ENCODE results near the gene NPC2. TPM values are rescaled to one million over a fixed set of nuclear protein-coding genes. Genes with fewer than 3 reads are reported as not detected.

The NPC2 gene
- total and polyA plus RNA-seq, 9 of the 15 experiments (the other 6 are each of a cell fraction or from before 2014, with no cell fraction given) = 16.6 to 74.1 (median 32.6) TPM

- peaks cover 0 to 35% of the 10 kb centered on the region in 2 experiments; a peak in 2 of 5 replicates for H3K27me3 ChIP-seq (ENCODE audit: control insufficient read depth in 2 of 2, insufficient read depth in 2 of 2, low read length in 2 of 2)
- CTCF ChIA-PET (ENCODE audit: low intra/inter-chr PET ratio) = no interaction called here
- no peak for FAIRE-seq
- no peak for TF ChIP-seq JUN (IDR thresholded peaks at IDR 0.05; ENCODE audit: borderline replicate concordance, low read depth, low read length)
- no peak for TF ChIP-seq JUN (CRISPR knock-in tag; IDR thresholded peaks at IDR 0.05; ENCODE audit: borderline replicate concordance)
- TF ChIP-seq FOXK2 (conservative IDR thresholded peaks at IDR 0.05 in 1 of 2, IDR thresholded peaks at IDR 0.05 in 1 of 2; ENCODE audit: low read depth in 2 of 2) = no peak
- no peak for TF ChIP-seq PCBP1 (IDR thresholded peaks at IDR 0.05; ENCODE audit: low read depth, low read length, poor library complexity, severe bottlenecking)
- no peak for TF ChIP-seq TAL1 (IDR thresholded peaks at IDR 0.05)
- TF ChIP-seq ZNF79 (CRISPR knock-in tag; IDR thresholded peaks at IDR 0.05; ENCODE audit: low read depth) = no peak
- TF ChIP-seq ZNF212 (CRISPR knock-in tag; IDR thresholded peaks at IDR 0.05) = no peak
- no peak for TF ChIP-seq MEIS2 (IDR thresholded peaks at IDR 0.05; ENCODE audit: partially characterized antibody)
- no peak for TF ChIP-seq FOS (IDR thresholded peaks at IDR 0.05; ENCODE audit: extremely low read depth, insufficient read length)
- TF ChIP-seq E2F5 (CRISPR knock-in tag; IDR thresholded peaks at IDR 0.05) = no peak
- TF ChIP-seq ZC3H11A (IDR thresholded peaks at IDR 0.05; ENCODE audit: low read depth, low read length) = no peak
- no peak for TF ChIP-seq ZFP1 (CRISPR knock-in tag; IDR thresholded peaks at IDR 0.05)
- TF ChIP-seq, protein P1, sequence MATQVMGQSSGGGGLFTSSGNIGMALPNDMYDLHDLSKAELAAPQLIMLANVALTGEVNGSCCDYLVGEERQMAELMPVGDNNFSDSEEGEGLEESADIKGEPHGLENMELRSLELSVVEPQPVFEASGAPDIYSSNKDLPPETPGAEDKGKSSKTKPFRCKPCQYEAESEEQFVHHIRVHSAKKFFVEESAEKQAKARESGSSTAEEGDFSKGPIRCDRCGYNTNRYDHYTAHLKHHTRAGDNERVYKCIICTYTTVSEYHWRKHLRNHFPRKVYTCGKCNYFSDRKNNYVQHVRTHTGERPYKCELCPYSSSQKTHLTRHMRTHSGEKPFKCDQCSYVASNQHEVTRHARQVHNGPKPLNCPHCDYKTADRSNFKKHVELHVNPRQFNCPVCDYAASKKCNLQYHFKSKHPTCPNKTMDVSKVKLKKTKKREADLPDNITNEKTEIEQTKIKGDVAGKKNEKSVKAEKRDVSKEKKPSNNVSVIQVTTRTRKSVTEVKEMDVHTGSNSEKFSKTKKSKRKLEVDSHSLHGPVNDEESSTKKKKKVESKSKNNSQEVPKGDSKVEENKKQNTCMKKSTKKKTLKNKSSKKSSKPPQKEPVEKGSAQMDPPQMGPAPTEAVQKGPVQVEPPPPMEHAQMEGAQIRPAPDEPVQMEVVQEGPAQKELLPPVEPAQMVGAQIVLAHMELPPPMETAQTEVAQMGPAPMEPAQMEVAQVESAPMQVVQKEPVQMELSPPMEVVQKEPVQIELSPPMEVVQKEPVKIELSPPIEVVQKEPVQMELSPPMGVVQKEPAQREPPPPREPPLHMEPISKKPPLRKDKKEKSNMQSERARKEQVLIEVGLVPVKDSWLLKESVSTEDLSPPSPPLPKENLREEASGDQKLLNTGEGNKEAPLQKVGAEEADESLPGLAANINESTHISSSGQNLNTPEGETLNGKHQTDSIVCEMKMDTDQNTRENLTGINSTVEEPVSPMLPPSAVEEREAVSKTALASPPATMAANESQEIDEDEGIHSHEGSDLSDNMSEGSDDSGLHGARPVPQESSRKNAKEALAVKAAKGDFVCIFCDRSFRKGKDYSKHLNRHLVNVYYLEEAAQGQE (IDR thresholded peaks at IDR 0.05; ENCODE audit: borderline replicate concordance) = peak; percentile 97
- TF ChIP-seq, protein P1 (CRISPR knock-in tag; IDR thresholded peaks at IDR 0.05; ENCODE audit: low read depth) = no peak
Observed at GRCh38 chr14:74531467-74531866, 38.4 kb upstream of the NPC2 start.

More at GRCh38 chr14:74531467-74531866, 38.4 kb upstream of the NPC2 start:
- POLR2A ChIA-PET = interaction anchor here (0.6 kb wide), 1 partner anchor 265 kb away, joined by 3 read pairs; no protein-coding TSS in a partner anchor
- ATAC-seq = peak; percentile 96
- H3K9me1 ChIP-seq (ENCODE audit: control insufficient read depth, insufficient read depth, low read length) = no peaks in the 10 kb centered on the region
- H4K20me1 ChIP-seq (replicated peaks; ENCODE audit: control insufficient read depth, insufficient read depth, low read length) = no peaks in the 10 kb centered on the region
- no peak overlapping the region for H3K4me3 ChIP-seq
- BruUV-seq (replicated peaks) = no TSS peak
- peaks cover 0 to 16% of the 10 kb centered on the region in 2 experiments; a peak in 3 of 5 replicates for H3K4me1 ChIP-seq (replicated peaks in 1 of 2; ENCODE audit: control insufficient read depth in 2 of 2, insufficient read depth in 2 of 2, low read length in 2 of 2)
- no peak overlapping the region for H3K27ac ChIP-seq (ENCODE audit: extremely low read depth, low read depth, low read length)
- H3K79me2 ChIP-seq (ENCODE audit: control insufficient read depth, insufficient read depth, low read length) = no peaks in the 10 kb centered on the region
- 15% methylated on average over 4 of the region's 5 CpGs for WGBS (ENCODE audit: insufficient coverage, low coverage, missing lambda C conversion rate)
- DNase-seq (ENCODE audit: extremely low read depth in 1 of 4, low spot score in 3 of 4) = peak; percentile 37 to 54 (median 43)
- intact Hi-C loops (cut with micrococcal nuclease) = no loop called here
- no peaks in the 10 kb centered on the region for H3K36me3 ChIP-seq (ENCODE audit: control insufficient read depth, insufficient read depth, low read length)
- no peak overlapping the region for H3K4me2 ChIP-seq (ENCODE audit: insufficient read depth, low read length)
- in situ Hi-C loops (cut with MboI) = no loop called here
- H3K9ac ChIP-seq (ENCODE audit: insufficient read depth in 1 of 2, low read depth in 2 of 2, low read length in 2 of 2) = no peak overlapping the region
- no peaks in the 10 kb centered on the region for H3K9me3 ChIP-seq (replicated peaks; ENCODE audit: control insufficient read depth, insufficient read depth, low read depth, low read length)
- H2AFZ ChIP-seq (ENCODE audit: low read depth, low read length) = no peak overlapping the region

Measured in K562 (cell line).